Measurements from ENCODE around the gene NPC1.
"Not testable (repeated sequence)": the region's sequence is repeated elsewhere in the genome, so short reads cannot be mapped to it uniquely, and the experiment has no call there.

The NPC1 gene

DNA sequence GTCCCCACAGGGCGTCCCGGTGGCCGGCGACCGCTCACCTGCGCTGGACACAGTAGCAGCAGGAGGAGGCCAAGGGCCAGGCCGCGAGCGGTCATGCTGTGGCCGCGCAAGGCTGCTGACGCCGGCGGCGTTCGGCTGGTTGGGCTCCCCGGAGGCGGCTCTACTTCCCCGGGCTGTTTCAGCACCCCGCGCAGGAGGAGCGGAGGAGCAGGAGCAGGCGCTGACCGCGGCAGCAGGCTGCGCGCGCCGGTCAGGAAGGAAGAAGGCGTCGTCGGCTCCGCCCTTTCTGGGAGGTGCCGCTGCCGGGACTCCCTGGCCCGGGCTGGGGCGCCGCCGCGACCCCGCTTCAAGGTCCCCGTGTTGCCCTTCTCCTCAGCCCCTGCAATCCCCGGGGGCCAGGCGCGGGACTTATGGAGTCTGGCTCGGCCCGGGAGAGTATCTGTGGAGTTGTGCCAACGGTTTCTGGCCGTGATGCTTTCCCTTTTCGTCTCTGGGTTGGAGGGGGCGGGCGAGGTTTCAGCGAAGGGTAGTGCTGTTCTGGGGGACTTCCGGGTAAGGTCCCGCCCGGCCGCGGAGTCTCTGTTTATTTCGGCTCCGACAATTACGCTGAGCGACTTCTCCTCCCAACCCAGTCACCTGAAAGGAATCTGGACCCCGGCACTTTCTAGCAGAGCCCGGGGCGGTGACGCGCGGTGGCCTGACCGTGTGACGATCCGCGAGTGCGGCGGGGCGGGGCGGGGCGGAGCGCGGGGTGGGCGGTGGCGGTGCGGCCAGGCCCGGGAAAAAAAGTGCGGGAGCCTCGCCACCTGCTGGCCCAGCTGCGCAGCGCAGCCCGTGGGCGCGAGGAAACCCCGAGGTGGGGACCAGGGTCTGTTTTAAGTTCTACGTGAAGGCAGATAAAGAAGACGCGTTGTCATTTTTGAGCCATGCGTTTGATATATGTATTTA is at the start of gene NPC1:
Gene NPC1 (minus strand): TSS at position 258 of the 948 bp plus-strand sequence. CDS start 163 bp downstream, at position 95.
- DNase-seq (ENCODE audit: low read depth), result peak; percentile 79

DNA sequence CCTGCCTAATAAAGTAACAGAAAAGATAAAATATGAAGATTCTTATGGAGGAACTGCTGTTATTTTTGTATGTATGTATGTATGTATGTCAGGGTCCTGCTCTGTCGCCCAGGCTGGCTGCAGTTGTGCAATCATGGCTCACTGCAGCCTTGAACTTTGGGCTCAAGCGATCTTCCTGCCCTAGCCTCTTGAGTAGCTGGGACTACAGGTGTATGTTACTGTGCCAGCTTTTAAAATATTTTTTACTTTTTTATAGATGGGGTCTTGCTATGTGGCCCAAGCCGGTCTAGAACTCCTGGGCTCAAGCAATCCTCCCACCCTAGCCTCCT is 49.7 kb upstream of the NPC1 start:
- no peak for DNase-seq (ENCODE audit: low read depth)

DNA sequence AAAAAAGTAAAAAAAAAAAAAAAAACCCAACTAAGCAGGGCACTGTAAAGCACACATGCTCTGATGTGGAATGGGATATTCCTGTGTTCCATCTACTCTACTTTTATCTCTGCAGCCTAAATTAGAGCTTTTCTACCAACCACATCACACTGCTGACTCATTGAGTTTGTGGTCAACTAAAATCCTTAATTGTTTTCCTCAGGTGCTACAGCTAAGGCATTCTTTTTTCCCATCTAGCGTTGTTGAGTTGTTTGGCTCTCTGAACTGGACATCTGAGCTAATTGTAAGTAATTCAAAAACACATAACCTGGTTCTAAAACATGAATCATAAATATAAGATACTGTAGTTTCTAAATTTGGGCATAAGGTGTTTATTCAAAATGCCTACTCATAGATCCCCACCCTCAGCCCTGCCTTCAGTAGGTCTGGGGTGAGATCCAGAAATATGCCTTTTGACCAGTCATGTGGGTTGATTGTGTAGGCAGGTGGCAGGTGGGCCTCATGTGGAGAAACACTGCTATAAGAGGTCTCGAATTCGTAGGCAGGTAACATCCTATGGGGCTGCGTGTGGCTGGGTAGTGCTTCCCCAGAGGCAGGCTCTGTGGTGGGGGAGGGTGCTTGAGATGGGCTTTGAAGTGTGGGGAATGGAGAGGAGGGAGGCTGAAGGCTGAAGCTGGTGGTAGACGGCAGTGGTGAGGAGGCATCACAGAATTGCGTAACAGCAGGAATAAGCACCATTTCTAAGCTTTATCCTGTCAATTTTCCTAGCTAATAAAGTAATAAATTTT is 49.2 kb upstream of the NPC1 start:
- DNase-seq (ENCODE audit: low read depth), result no peak

DNA sequence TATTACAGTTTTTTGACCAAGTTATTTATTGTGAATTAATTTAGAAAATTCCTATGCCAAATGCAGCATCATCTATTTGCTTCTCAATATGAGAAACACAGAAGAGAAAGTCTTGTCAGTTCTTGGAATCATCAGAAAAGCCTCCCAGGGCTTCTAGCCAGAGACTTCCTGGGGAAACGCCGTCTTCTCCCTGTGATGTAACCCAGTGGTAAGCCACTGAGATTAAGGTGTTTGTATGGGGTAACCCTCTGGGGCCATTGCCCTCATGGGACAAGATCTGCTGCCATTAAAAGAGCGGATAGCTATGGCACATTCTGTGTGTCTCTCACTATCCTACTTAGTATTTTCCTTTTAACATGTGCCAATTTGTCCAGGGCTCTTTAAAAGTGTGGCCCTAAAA is 48.4 kb upstream of the NPC1 start:
- no peak for DNase-seq (ENCODE audit: low read depth)

DNA sequence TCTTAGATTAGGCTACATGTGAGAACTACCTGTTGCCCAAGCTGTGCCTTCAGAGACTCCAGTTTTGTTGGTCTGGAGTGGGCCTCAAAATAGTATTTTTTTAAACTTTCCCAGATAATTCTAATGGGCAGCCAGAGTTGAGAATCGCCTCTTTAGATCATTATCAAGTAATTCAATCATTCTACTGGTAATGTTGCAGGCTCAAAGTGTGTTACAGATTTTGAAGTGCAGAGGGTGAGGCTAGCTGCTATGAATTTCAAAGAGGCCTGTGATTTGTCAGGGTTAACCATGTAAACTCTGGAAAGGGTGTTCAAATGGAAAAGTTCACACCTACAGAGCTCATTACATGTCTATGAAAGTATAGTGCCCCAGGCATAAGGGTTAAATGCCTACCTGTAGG is 46.3 kb upstream of the NPC1 start:
- no peak for DNase-seq (ENCODE audit: low read depth)

DNA sequence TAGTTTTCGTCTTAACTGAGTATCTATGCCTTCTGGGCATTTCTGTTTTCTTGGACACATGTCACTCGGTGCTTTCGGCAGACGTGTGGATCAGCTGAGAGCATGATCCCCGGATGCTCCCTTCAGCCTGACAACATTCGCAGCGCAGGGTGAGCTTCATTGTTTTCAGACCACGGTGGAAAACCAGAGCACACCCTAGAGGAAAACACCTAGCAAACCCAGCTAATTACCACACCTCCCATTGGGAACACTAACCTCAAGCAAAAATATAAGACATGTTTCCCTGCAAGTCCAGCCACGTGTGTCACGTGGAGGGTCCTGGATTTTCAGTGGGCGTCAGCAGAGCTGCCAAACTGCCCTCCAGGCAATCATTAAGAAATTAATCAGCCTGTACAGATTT is 45.4 kb upstream of the NPC1 start:
- no peak for DNase-seq (ENCODE audit: low read depth)

DNA sequence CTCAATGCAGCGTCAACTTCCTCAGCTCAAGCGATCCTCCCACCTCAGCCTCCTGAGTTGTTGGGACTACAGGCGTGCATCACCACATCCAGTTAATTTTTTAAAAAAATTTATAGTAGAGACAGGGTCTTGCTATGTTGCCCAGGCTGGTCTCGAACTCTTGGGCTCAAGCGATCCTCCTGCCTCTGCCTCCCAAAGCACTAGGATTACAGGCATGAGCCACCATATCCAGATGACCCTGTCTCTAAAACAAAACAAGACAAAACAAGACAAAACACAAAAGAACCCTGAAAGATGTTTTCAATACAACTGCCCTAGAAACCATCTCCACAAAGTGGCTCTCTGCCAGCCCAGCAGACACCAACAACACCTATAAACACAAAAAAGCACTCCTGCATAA is 45.0 kb upstream of the NPC1 start:
- DNase-seq (ENCODE audit: low read depth), result no peak

DNA sequence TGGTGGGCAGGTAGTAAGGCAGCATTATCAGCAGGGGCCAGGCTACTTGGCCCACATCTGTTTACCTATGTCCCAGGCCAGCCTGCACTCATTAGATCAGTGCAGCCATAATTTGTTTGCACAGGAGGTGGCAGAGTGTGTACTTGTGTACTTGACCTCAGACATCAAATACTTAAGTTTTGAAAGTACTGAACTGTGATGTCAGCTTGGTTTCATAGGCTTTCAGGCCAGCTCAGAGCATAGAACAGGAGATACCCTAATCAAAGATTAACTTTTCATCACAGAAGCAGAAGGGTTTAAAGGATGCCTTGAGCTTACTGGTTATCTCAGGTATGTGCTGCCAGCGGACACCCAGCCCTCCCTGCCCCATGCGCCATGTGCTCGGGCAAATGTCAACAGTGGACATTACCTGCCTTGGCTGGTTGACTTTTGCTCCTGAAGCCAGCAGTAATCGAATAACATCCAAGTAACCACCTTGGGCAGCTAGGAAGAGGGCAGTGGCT is 43.2 kb upstream of the NPC1 start:
- no peak for DNase-seq (ENCODE audit: low read depth)

DNA sequence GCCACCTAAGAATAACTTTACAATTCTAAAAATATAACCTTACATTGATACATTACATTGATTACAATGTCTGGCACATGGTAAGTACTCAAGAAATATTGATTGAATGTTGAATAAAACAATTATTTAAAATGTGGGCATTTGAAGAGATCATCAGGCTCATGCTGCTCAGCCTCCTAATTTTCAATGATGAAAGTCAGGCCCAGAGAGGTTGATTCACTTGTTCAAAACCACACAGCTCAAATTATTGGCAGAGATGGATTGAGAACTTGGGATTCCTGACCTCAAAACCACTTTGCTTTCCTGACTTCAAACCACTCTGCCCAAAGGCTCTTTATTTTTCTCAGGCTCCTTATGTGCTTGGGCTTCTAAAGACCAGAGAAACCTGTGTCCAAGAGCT is 41.7 kb upstream of the NPC1 start:
- DNase-seq (ENCODE audit: low read depth), result no peak

DNA sequence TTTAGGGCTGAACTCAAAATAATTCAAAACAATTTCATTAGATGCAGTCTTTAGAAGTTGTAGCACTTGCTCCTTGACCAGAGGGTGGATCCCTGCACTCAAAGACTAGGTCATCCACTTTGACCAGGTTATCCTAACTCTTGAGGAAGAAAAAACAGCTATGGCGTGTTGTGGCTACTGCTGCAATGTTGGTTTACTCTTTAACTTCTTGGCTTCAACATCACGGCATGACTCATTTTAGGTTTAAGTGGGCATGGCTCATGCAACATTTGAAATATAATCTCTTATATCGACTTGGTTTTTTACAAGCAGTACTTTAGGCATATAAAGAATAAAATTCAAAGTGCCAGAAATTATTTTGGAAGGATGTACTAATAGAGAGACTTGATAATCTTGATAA is 41.0 kb upstream of the NPC1 start:
- DNase-seq (ENCODE audit: low read depth), result peak; percentile 63

DNA sequence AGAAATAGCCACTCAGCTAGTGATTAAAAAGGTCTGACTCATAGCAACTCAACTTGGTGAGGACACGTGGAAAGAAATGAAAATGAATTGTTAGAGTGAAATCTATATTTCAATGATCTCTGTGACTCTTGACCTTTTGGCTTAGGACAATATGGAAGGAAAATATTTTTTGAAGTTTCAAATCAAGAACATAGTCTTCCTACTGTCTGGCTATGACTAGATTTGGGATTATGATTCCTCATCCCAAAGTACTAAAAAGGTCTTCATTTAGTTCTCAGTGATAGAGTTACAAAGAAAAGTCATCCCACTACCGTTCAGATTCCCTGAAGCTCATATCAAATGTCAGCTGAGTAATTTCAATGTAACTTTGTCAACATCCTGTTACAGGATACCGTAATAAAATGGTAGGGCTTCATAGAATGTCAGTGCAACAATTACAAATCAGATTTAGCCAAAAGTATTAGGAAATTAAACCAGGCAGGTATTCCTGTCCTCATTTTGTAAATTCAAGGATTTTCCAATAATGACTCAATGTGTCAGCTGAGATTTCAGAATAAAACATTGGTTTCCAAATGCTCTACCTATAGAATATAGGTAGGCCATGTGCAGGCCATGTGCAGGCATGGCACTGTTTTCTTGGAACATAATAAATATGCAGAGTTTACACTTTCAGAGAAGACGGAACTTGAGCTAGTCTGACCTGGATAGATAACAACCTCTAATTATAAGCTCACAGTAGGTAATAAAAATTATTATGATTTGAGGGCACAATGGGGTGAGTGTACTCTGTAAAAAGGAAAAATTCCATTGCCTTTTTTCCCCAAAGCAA is 40.4 kb upstream of the NPC1 start:
- DNase-seq (ENCODE audit: low read depth), result no peak

DNA sequence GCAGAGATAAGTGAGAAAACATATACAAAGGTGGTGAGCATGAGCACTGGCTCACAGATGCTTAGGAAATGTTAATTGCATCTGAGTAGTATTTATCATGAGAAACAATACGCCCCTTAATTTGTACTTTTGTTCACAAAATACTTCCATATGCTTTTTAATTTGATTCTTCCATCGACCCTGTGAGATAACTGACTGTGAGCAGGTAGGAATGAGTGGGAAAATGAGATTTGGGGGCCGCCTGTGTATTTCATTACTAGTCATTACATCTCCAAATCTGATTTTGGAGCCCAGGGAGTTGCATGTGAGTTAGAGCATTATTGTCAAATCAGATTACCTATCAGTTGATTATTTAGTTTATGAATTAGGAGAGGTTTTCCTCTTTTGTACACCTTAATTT is 36.7 kb upstream of the NPC1 start:
- no peak for DNase-seq (ENCODE audit: low read depth)

DNA sequence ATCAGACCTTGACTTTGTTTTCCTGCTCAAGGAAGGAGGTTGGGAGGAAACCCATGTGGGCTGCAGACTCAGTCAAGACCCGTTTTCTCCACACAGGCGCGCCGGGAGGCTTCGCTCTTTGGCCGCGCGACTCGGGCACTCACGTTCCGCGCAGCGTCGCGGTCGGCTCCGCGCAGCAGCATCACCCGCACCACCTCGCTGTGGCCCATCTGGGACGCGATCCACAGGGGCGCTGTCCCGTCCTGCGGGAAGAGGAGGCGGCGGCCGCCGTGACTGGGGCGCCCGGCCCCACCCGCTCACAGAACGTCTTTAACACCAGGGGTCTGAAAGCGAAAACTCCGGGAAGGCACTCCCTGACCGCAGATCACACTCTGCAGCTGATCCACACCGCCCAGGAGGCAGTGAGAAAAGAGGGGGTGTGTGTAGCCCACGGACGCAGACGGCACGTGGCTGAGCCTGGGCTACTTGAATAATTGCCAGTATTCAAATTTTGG is 33.1 kb upstream of the NPC1 start:
- no peak for DNase-seq (ENCODE audit: low read depth)

DNA sequence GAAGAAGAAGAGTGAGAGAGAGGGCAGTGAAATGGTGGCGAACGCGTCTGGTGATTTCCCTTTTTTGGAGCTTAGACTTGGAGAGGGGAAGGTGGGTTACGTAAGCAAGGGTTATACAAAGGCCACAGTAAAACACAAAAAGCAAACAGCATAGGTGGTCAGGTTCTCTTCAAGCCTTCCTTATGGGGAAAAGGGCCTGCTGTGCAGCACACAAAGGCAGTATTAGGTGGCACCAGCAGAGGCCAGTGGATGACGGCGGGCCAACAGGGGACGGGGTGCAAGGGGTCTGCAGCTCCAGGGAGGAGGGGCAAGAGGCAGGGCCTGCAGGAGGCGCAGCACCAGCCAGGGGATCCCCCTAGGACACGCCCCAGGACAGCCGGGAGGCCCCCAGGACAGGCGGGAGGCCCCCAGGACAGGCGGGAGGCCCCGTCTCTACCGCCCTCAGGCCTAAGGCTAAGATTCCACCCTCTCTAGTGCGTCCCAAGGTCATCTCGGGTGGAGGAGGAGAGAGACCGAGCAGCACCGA is 32.6 kb upstream of the NPC1 start:
- DNase-seq (ENCODE audit: low read depth), result no peak

DNA sequence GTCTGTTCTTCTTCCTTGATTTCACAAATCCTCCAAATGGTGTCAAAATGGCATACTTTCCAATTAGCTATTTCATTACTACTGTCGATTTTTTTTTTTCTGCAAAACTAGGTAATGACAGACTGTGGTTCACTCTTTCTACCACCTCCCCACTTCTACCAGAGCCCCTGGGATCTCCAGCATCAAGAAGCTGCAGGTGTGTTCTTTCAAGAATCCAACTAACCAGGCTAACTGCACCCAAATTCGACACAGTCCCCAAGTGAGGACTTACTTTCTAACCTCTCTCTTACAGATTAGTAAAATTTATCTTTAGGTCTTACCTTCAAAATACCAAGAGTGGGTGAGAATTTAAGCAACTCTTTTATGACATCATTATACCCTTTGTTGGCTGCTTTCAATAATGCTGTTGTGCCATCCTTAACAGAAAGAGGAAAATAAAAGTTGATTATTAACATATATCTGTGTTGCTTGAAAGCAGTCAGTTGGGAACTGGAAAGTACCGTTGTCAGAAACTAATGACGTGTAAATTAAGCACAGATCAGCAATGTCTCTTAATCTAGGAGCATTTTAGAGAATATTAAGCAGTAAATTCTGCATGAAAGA is 31.2 kb upstream of the NPC1 start:
- DNase-seq (ENCODE audit: low read depth), result no peak

DNA sequence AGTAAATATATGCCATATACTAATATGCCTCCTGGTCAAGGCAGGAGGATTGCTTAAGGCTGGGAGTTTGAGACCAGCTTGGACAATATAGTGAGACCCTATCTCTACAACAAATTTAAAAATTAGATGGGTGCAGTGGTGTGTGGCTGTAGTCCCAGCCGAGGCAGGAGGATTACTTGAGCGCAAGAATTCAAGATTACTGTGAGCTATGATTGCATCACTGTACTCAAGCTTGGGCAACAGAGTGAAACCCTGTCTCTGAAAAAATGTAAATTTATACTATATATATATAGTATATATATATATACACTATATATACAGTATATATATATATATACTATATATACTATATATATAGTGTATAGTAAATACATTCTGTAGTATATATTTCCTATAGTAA is 30.0 kb upstream of the NPC1 start:
- DNase-seq (ENCODE audit: low read depth), result no peak

DNA sequence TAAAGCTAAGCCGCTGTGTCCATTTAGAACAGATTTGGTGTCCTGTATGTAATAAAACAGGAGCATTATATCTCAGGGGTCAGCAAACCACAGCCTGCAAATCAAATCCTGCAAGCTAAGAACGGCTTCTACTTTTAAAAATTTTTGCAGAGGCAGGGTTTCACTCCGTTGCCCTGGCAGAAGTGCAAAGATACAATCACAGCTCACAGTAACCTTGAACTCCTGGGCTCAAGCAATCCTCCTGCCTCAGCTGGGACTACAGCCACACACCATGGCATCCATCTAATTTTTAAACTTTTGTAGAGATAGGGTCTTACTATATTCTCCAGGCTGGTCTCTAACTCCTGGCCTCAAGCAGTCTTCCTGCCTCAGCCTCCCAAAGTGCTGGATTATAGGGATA is 28.6 kb upstream of the NPC1 start:
- DNase-seq (ENCODE audit: low read depth), result no peak

DNA sequence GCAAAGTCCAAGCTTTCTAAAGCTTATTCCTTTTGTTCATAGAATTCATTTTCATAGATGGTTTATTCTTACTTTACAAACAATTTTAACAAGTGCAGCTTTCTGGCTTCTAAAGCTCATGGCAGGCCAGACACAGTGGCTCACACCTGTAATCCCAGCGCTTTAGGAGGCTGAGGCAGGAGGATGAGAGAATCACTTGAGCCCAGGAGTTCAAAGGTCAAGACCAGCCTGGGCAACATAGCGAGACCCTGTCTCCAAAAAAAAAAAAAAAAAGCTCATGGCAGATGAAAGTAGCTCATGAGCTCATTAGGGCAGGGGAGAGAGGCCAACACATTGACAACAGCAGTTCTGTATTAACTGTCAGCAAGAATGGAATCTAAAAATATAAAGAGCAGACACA is 28.1 kb upstream of the NPC1 start:
- DNase-seq (ENCODE audit: low read depth), result no peak

DNA sequence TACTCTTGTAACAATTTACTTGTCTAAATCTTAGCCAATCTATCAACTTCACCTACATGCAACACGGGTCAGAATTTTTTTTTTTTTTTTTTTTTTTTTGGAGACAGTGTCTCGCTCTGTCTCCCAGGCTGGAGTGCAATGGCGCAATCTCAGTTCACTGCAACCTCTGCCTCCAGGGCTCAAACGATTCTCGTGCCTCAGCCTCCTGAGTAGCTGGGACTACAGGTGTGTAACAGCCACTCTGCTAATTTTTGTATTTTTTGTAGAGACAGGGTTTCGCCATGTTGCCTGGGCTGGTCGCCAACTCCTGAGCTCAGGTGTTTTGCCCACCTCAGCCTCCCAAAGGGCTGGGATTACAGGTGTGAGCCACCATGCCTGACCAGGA is 26.8 kb upstream of the NPC1 start:
- DNase-seq (ENCODE audit: low read depth), result not testable (repeated sequence)

DNA sequence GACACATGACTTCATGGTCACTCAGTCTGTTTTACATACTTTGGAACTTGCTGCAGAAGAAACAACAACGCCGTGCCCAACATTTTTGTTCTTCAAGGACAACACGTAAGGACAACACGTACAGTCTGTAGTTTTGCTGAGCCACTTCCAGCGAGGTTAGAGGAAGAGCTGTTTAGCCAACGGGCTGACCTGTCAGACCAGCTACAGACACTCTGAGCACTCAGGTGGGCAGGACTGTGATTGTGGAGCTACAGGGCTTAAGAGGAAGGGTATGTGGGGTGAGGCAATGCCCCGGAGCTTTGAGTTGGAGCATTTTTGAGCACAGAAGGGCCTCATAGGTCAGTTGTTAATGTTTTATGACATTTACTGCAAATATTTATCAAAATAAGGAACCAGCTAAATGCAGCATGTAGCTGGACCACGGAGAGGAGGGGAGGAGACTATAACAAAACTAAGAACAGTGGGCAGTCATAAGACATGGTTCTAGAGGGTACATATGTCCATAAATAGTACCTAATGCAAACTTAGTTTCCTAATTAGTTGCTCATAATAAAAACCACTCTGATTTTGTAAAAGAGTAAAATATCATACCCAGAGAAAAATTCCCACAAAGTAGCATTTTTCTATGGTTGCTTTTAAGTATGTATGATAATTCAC is 26.3 kb upstream of the NPC1 start:
- DNase-seq (ENCODE audit: low read depth), result no peak

Data from non-pigmented ciliary epithelial cell (primary cell).